Astrocyte (in vitro differentiated cells and primary cell): ENCODE results near the gene GIMAP6. TPM values are rescaled to one million over a fixed set of nuclear protein-coding genes. Genes with fewer than 3 reads are reported as not detected.
"Not testable (repeated sequence)": the region's sequence is repeated elsewhere in the genome, so short reads cannot be mapped to it uniquely, and the experiment has no call there.

Experiments used
- DNase-seq: peaks from one replicate; pipeline ENCODE4 v3.0.0-alpha.2; 2010; ENCODE audit warnings: low read depth
- FAIRE-seq: peaks from 2 replicates; lab custom pipeline; 2011; peaks lifted over from hg19 to GRCh38; lab: Jason Lieb, UNC
- H2AFZ ChIP-seq: 2 replicates; pipeline ENCODE4 v1.6.0; 2012; ENCODE audit warnings: low read depth, low read length, inconsistent platforms
- H3K27ac ChIP-seq: 2 replicates; pipeline ENCODE4 v1.5.1; 2011; ENCODE audit warnings: low read depth, low read length, inconsistent platforms
- H3K27me3 ChIP-seq: 2 replicates; pipeline ENCODE4 v1.6.0; 2011; ENCODE audit warnings: low read length, inconsistent platforms; ENCODE audit not compliant: insufficient read depth
- H3K36me3 ChIP-seq: 2 replicates; pipeline ENCODE4 v1.5.1; 2011; ENCODE audit warnings: low read length, inconsistent platforms; ENCODE audit not compliant: insufficient read depth
- H3K4me1 ChIP-seq: 2 replicates; pipeline ENCODE4 v1.5.1; 2011; ENCODE audit warnings: low read length, inconsistent platforms; ENCODE audit not compliant: insufficient read depth
- H3K4me2 ChIP-seq: 2 replicates; pipeline ENCODE4 v1.6.0; 2012; ENCODE audit warnings: low read length, inconsistent platforms
- H3K4me3 ChIP-seq: 2 replicates; pipeline ENCODE4 v1.5.1; 2011; ENCODE audit warnings: low read depth, mild to moderate bottlenecking, low read length, inconsistent platforms; ENCODE audit not compliant: insufficient read depth
- H3K79me2 ChIP-seq: 2 replicates; pipeline ENCODE4 v1.6.0; 2012; ENCODE audit warnings: mild to moderate bottlenecking, low read length, inconsistent platforms; ENCODE audit not compliant: insufficient read depth
- H3K9ac ChIP-seq: 2 replicates; pipeline ENCODE4 v1.6.0; 2012; ENCODE audit warnings: mild to moderate bottlenecking, low read length, inconsistent platforms
- H3K9me3 ChIP-seq: 2 replicates; pipeline ENCODE4 v1.5.1; 2012; ENCODE audit warnings: low read depth, mild to moderate bottlenecking, low read length, inconsistent platforms; ENCODE audit not compliant: insufficient read depth
- H4K20me1 ChIP-seq: 2 replicates; pipeline ENCODE4 v1.6.0; 2012; ENCODE audit warnings: low read length, inconsistent platforms; ENCODE audit not compliant: insufficient read depth
- H3K27ac Mint-ChIP-seq: one replicate; pipeline ENCODE4 v1.8.0; 2021; ENCODE audit warnings: mild to moderate bottlenecking, mixed read lengths; ENCODE audit not compliant: unreplicated experiment
- H3K27me3 Mint-ChIP-seq: one replicate; pipeline ENCODE4 v1.8.0; 2021; ENCODE audit warnings: low read depth, mixed read lengths; ENCODE audit not compliant: unreplicated experiment
- H3K36me3 Mint-ChIP-seq: one replicate; pipeline ENCODE4 v1.8.0; 2021; ENCODE audit warnings: low read depth, mixed read lengths; ENCODE audit not compliant: unreplicated experiment
- H3K4me1 Mint-ChIP-seq: one replicate; pipeline ENCODE4 v1.8.0; 2021; ENCODE audit warnings: low read depth, mixed read lengths; ENCODE audit not compliant: unreplicated experiment
- H3K4me3 Mint-ChIP-seq: one replicate; pipeline ENCODE4 v1.8.0; 2021; ENCODE audit warnings: mild to moderate bottlenecking, moderate library complexity, mixed read lengths; ENCODE audit not compliant: unreplicated experiment
- H3K9me3 Mint-ChIP-seq: one replicate; pipeline ENCODE4 v1.8.0; 2021; ENCODE audit warnings: mild to moderate bottlenecking, mixed read lengths; ENCODE audit not compliant: unreplicated experiment
- EZH2 ChIP-seq: IDR thresholded peaks from 2 replicates; pipeline ENCODE4 v1.6.1; 2012; ENCODE audit warnings: mild to moderate bottlenecking, low read length, inconsistent platforms; ENCODE audit not compliant: insufficient read depth
- total RNA-seq: library from RNA; stranded (reverse); gene quantifications from 2 replicates; pipeline ENCODE4 v1.2.1, GENCODE V29; 2021
- TF ChIP-seq, protein P1 (sequence below): IDR thresholded peaks from 2 replicates; pipeline ENCODE4 v1.5.1; 2011; ENCODE audit warnings: low read depth, mild to moderate bottlenecking, inconsistent platforms, low read length, moderate library complexity; ENCODE audit not compliant: insufficient read depth

The GIMAP6 gene
- total RNA-seq, 1 donor from 2014 or later, result not detected

DNA sequence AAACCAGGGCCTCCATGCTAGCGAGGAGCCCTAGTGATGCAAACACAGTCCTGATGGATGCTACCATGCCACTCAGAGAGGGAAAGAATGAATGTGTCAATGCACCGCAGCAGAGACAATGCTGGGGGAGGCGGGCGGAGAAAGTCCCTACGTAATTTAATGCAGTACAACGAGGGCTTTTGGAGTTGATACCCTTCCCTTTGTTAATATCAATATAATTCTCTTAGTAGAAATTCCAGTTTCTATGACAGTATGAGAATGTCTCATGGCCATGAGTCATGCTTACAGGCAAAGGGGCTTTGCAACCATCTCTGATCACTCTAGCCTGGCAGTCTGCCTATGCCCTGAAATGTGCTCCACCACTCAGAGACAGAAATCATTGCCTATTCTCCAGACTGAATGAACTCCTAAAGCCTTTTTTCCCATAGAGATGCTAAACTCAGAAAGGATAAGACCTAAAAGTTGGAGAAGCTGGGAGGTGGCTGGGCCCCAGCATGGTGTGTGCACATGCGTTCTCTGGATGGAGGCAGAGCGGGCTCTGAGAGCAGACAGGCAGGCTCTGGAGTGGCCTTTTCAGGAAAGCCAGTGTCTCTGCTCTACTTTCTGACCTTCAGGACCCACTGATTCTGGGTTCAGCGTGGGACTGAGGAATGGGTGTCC lies 33.0 kb upstream of the GIMAP6 start:
- H4K20me1 ChIP-seq, result no peaks in the 10 kb centered on the region
- DNase-seq (no peak), FAIRE-seq (no peak)
- H3K4me2 ChIP-seq, result no peak overlapping the region
- H3K27me3 ChIP-seq, result no peaks in the 10 kb centered on the region
- Mint-ChIP-seq H3K4me1 (no peaks in the 10 kb centered on the region), H3K4me3 (no peak overlapping the region), H3K36me3 (no peaks in the 10 kb centered on the region), H3K9me3 (peaks cover 5% of the 10 kb centered on the region), H3K27me3 (peaks cover 12% of the 10 kb centered on the region), H3K27ac (no peak overlapping the region)
- H3K9ac ChIP-seq, result no peak overlapping the region
- no peaks in the 10 kb centered on the region for H3K79me2 ChIP-seq
- no peak overlapping the region for H3K4me3 ChIP-seq
- H3K9me3 ChIP-seq, result no peaks in the 10 kb centered on the region
- H3K27ac ChIP-seq, result no peak overlapping the region
- no peaks in the 10 kb centered on the region for H3K4me1 ChIP-seq
- TF ChIP-seq, protein P1, sequence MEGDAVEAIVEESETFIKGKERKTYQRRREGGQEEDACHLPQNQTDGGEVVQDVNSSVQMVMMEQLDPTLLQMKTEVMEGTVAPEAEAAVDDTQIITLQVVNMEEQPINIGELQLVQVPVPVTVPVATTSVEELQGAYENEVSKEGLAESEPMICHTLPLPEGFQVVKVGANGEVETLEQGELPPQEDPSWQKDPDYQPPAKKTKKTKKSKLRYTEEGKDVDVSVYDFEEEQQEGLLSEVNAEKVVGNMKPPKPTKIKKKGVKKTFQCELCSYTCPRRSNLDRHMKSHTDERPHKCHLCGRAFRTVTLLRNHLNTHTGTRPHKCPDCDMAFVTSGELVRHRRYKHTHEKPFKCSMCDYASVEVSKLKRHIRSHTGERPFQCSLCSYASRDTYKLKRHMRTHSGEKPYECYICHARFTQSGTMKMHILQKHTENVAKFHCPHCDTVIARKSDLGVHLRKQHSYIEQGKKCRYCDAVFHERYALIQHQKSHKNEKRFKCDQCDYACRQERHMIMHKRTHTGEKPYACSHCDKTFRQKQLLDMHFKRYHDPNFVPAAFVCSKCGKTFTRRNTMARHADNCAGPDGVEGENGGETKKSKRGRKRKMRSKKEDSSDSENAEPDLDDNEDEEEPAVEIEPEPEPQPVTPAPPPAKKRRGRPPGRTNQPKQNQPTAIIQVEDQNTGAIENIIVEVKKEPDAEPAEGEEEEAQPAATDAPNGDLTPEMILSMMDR, result no peak
- no peak for TF ChIP-seq EZH2
- no peaks in the 10 kb centered on the region for H3K36me3 ChIP-seq
- no peak overlapping the region for H2AFZ ChIP-seq

DNA sequence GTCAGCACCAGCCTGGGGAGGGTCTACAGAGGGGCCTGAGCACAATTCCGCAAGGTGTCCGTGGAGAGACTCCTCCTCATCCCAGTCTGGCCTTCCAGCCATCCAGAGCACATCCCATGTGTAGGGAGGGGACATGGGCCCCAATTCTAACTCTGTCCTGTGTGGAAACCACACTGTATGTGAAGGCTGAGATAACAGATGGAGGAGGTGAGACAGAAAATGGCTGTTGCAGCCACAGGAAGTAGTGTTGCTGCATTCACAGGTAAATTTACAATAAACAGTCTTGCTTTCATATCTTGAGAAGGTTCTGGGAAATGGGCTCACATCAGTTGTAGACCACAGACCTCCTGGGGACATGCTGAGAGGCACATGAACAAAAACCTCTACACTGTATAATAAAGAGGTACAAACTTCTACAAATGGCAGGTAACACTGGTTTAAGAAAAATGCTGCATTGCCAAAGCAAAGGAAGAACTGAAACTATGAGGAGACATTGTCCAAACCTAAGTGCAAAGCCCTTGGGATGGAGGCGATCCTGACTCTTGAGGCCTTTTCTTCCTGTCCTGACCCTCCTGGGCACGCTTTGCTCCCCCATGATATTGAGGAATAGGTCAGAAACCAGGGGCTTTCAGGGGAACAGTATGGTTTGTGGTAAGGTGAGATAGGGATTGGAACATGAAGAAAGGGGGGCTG lies 31.8 kb upstream of the GIMAP6 start:
- H3K79me2 ChIP-seq, result no peaks in the 10 kb centered on the region
- no peaks in the 10 kb centered on the region for H3K9me3 ChIP-seq
- no peak for DNase-seq
- H2AFZ ChIP-seq, result no peak overlapping the region
- no peaks in the 10 kb centered on the region for H3K36me3 Mint-ChIP-seq
- no peak for FAIRE-seq
- no peaks in the 10 kb centered on the region for H3K27me3 ChIP-seq
- TF ChIP-seq, protein P1, result no peak
- TF ChIP-seq EZH2, result no peak
- no peaks in the 10 kb centered on the region for H3K36me3 ChIP-seq
- no peak overlapping the region for H3K4me3 ChIP-seq
- H3K9ac ChIP-seq, result no peak overlapping the region
- H3K4me2 ChIP-seq, result no peak overlapping the region
- H3K27me3 Mint-ChIP-seq, result peaks cover 12% of the 10 kb centered on the region
- H3K9me3 Mint-ChIP-seq, result peaks cover 4% of the 10 kb centered on the region
- H3K4me3 Mint-ChIP-seq, result no peak overlapping the region
- H3K4me1 ChIP-seq, result no peaks in the 10 kb centered on the region
- H3K4me1 Mint-ChIP-seq, result no peaks in the 10 kb centered on the region
- H3K27ac ChIP-seq, result no peak overlapping the region
- no peaks in the 10 kb centered on the region for H4K20me1 ChIP-seq
- no peak overlapping the region for H3K27ac Mint-ChIP-seq

DNA sequence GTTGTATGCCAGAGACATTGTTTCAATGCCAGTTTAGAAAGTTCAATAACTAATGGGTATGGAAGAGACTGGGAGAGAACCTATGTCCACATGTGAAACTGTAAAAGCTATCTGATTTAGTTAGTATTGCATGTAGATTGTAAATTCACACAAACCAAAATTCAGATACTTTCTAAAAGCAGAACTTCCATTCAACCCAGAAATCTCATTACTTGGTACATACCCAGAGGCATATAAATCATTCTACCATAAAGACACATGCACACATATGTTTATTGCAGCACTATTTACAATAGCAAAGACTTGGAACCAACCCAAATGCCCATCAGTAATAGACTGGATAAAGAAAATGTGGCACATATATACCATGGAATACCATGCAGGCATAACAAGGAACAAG lies 30.6 kb upstream of the GIMAP6 start:
- not testable (repeated sequence) for H3K9me3 Mint-ChIP-seq, H3K4me1 ChIP-seq, H3K36me3 ChIP-seq, H3K27me3 ChIP-seq, H3K9me3 ChIP-seq, H2AFZ ChIP-seq, H3K27ac ChIP-seq, H3K4me3 ChIP-seq, H3K9ac ChIP-seq, H3K36me3 Mint-ChIP-seq, H4K20me1 ChIP-seq, H3K4me1 Mint-ChIP-seq, H3K4me2 ChIP-seq, H3K27ac Mint-ChIP-seq, DNase-seq, H3K79me2 ChIP-seq, FAIRE-seq, H3K4me3 Mint-ChIP-seq
- peaks cover 12% of the 10 kb centered on the region for H3K27me3 Mint-ChIP-seq
